ENCODE data around the gene GTF2H3. TPM values are rescaled to one million over a fixed set of nuclear protein-coding genes. Genes with fewer than 3 reads are reported as not detected.

Gene GTF2H3
- total and polyA plus RNA-seq, 9 of the 15 experiments (the other 6 are each of a cell fraction or from before 2014, with no cell fraction given) = 22.7 to 99.7 (median 49.6) TPM

DNA sequence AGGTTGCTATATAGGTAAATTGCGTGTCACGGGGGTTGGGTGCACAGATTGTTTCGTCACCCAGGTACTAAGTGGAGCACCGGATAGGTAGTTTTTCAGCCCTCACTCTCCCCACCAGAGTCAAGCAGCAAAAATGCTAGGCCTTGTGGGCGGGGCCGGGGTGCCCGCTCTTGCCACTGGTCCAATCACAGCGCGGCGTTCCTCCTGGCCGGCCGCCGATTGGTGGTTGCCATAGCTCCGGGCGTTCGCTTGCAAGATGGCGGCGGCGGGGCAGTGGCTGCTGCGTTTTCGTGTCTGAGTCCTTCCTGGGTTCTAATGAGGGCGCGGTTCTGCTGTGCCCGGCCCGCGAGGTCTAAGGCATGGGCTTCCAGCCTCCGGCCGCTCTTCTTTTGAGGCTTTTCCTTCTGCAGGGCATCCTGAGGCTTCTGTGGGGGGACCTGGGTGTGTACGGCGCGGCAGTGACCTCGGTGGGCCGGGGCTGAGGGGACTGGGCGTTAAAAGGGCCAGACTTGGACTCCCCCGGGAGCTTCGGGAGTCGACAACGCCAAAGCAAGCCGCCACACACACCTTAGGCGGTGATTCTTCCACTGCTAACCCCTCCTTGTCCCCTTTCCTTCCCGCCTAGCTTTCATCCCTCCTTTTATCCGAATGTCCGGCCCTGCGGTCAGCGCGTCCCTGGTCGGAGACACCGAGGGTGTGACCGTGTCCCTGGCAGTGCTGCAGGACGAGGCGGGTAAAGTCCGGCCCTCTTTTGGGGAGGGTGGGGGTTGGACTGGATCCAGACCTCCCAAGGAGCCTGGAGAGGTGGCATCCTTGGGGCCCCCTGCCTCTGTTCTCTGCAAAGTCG lies 37.5 kb downstream of the GTF2H3 start, which contains the start of gene TCTN2 (continued):
- TF ChIP-seq MYC (IDR thresholded peaks at IDR 0.05; ENCODE audit: low read depth, low read length) (0 out of 2 replicates have a peak, but pooled peaks have one; percentile 12), MYC (CRISPR knock-in tag; IDR thresholded peaks at IDR 0.05; ENCODE audit: borderline replicate concordance, low read depth) (no peak), ATF7 (IDR thresholded peaks at IDR 0.05) (peak; percentile 50; the same call in 1 of the 2 replicates), KLF10 (CRISPR knock-in tag; IDR thresholded peaks at IDR 0.05) (no peak), NCOA1 (IDR thresholded peaks at IDR 0.05; ENCODE audit: low read depth) (no peak), ZNF212 (CRISPR knock-in tag; IDR thresholded peaks at IDR 0.05) (no peak), RUNX1 (IDR thresholded peaks at IDR 0.05; ENCODE audit: low read depth) (no peak), CBFA2T2 (conservative IDR thresholded peaks at IDR 0.05) (no peak), YBX1 (IDR thresholded peaks at IDR 0.05) (no peak), POU5F1 (IDR thresholded peaks at IDR 0.05; ENCODE audit: borderline replicate concordance, low read depth, low read length, partially characterized antibody) (no peak), KDM4B (IDR thresholded peaks at IDR 0.05; ENCODE audit: borderline replicate concordance in 2 of 2, low read depth in 1 of 2) (no peak), SAP30 (IDR thresholded peaks at IDR 0.05; ENCODE audit: borderline replicate concordance, insufficient read depth, low read depth, low read length, poor library complexity, severe bottlenecking) (peak; percentile 96), ZNF146 (CRISPR knock-in tag; IDR thresholded peaks at IDR 0.05; ENCODE audit: unreplicated experiment) (no peak), NCOR1 (IDR thresholded peaks at IDR 0.05) (no peak), ZNF699 (CRISPR knock-in tag; IDR thresholded peaks at IDR 0.05; ENCODE audit: insufficient replicate concordance) (no peak), ZBTB5 (IDR thresholded peaks at IDR 0.05) (no peak), NFATC3 (IDR thresholded peaks at IDR 0.05) (no peak), HDGF (IDR thresholded peaks at IDR 0.05) (no peak), KAT2B (IDR thresholded peaks at IDR 0.05; ENCODE audit: low read depth, low read length) (no peak), XRCC5 (IDR thresholded peaks at IDR 0.05; ENCODE audit: low read depth, low read length) (no peak), FOXP1 (CRISPR knock-in tag; IDR thresholded peaks at IDR 0.05) (no peak)
- TF ChIP-seq, protein P1, sequence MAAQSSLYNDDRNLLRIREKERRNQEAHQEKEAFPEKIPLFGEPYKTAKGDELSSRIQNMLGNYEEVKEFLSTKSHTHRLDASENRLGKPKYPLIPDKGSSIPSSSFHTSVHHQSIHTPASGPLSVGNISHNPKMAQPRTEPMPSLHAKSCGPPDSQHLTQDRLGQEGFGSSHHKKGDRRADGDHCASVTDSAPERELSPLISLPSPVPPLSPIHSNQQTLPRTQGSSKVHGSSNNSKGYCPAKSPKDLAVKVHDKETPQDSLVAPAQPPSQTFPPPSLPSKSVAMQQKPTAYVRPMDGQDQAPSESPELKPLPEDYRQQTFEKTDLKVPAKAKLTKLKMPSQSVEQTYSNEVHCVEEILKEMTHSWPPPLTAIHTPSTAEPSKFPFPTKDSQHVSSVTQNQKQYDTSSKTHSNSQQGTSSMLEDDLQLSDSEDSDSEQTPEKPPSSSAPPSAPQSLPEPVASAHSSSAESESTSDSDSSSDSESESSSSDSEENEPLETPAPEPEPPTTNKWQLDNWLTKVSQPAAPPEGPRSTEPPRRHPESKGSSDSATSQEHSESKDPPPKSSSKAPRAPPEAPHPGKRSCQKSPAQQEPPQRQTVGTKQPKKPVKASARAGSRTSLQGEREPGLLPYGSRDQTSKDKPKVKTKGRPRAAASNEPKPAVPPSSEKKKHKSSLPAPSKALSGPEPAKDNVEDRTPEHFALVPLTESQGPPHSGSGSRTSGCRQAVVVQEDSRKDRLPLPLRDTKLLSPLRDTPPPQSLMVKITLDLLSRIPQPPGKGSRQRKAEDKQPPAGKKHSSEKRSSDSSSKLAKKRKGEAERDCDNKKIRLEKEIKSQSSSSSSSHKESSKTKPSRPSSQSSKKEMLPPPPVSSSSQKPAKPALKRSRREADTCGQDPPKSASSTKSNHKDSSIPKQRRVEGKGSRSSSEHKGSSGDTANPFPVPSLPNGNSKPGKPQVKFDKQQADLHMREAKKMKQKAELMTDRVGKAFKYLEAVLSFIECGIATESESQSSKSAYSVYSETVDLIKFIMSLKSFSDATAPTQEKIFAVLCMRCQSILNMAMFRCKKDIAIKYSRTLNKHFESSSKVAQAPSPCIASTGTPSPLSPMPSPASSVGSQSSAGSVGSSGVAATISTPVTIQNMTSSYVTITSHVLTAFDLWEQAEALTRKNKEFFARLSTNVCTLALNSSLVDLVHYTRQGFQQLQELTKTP (IDR thresholded peaks at IDR 0.05; ENCODE audit: low read depth in 1 of 2, partially characterized antibody in 2 of 2) = no peak

Data from K562 (cell line).